ENCODE results near the gene MAEL. TPM values are rescaled to one million over a fixed set of nuclear protein-coding genes. Genes with fewer than 3 reads are reported as not detected.
"Not testable (repeated sequence)": the region's sequence is repeated elsewhere in the genome, so short reads cannot be mapped to it uniquely, and the experiment has no call there.

MAEL gene
- polyA plus RNA-seq, 3 donors: 0.12 TPM; not detected in 2

GRCh38 chr1:166974647-166975345 lies 14.3 kb upstream of the MAEL start:
- H3K27ac ChIP-seq (ENCODE audit: low read depth, low read length): no peak overlapping the region
- WGBS, 3 donors: 1 to 3% (median 1%) methylated on average over 17 of the region's 17 CpGs

GRCh38 chr1:166975361-166976129 lies 13.5 kb upstream of the MAEL start, which contains the start of gene ILDR2:
Gene ILDR2, minus strand, starts transcription at chr1:166975540. Its CDS starts 272 bp downstream, at chr1:166975268.
- WGBS, 3 donors: 0 to 1% (median 1%) methylated on average over 59 to 97 of the region's 97 CpGs
- no peak within 1 kb of the TSS for H3K27ac ChIP-seq (ENCODE audit: low read depth, low read length)

- 82 to 94% (median 87%) methylated on average over 2 of the region's 2 CpGs for WGBS, 3 donors
- no peak overlapping the region for H3K27ac ChIP-seq (ENCODE audit: low read depth, low read length)
Measured at GRCh38 chr1:166977951-166978350, 11.1 kb upstream of the MAEL start.

- WGBS, 3 donors: 38 to 47% (median 46%) methylated on average over 1 of the region's 1 CpG
- no peak overlapping the region for H3K27ac ChIP-seq (ENCODE audit: low read depth, low read length)
Measured at GRCh38 chr1:166978821-166979220, 10.3 kb upstream of the MAEL start.

GRCh38 chr1:166980383-166980782 lies 8.7 kb upstream of the MAEL start:
- no peak overlapping the region for H3K27ac ChIP-seq (ENCODE audit: low read depth, low read length)
- 62 to 79% (median 78%) methylated on average over 1 of the region's 1 CpG for WGBS, 3 donors

- WGBS, 3 donors: 84 to 91% (median 86%) methylated on average over 3 of the region's 3 CpGs
- no peak overlapping the region for H3K27ac ChIP-seq (ENCODE audit: low read depth, low read length)
Measured at GRCh38 chr1:166980818-166981217, 8.3 kb upstream of the MAEL start.

GRCh38 chr1:166981589-166981988 lies 7.5 kb upstream of the MAEL start:
- WGBS, 3 donors: 41 to 93% (median 88%) methylated on average over 1 of the region's 1 CpG
- no peak overlapping the region for H3K27ac ChIP-seq (ENCODE audit: low read depth, low read length)

- H3K27ac ChIP-seq (ENCODE audit: low read depth, low read length): no peak overlapping the region
- WGBS, 3 donors: 66 to 81% (median 79%) methylated on average over 1 of the region's 1 CpG
Measured at GRCh38 chr1:166999075-166999474, 10.0 kb downstream of the MAEL start.

- no peak overlapping the region for H3K27ac ChIP-seq (ENCODE audit: low read depth, low read length)
- WGBS, 3 donors: 54 to 60% (median 58%) methylated on average over 3 of the region's 3 CpGs
Measured at GRCh38 chr1:166999500-167000055, 10.5 kb downstream of the MAEL start.

GRCh38 chr1:167000546-167000945 lies 11.5 kb downstream of the MAEL start:
- H3K27ac ChIP-seq (ENCODE audit: low read depth, low read length): no peak overlapping the region
- 89 to 100% (median 99%) methylated on average over 1 of the region's 1 CpG for WGBS, 3 donors

- H3K27ac ChIP-seq (ENCODE audit: low read depth, low read length): no peak overlapping the region
- WGBS, 3 donors: 77 to 88% (median 78%) methylated on average over 2 of the region's 2 CpGs
Measured at GRCh38 chr1:167002354-167002753, 13.3 kb downstream of the MAEL start.

- 39 to 89% (median 71%) methylated on average over 2 of the region's 2 CpGs for WGBS, 3 donors
- H3K27ac ChIP-seq (ENCODE audit: low read depth, low read length): no peak overlapping the region
Measured at GRCh38 chr1:167003711-167004110, 14.6 kb downstream of the MAEL start.

GRCh38 chr1:167011560-167012191 lies 22.6 kb downstream of the MAEL start:
- H3K27ac ChIP-seq (ENCODE audit: low read depth, low read length): no peak overlapping the region
- WGBS, 3 donors: 86 to 91% (median 90%) methylated on average over 1 of the region's 1 CpG

- no peak overlapping the region for H3K27ac ChIP-seq (ENCODE audit: low read depth, low read length)
- WGBS, 3 donors: 53 to 75% (median 69%) methylated on average over 2 of the region's 2 CpGs
Measured at GRCh38 chr1:167012570-167012969, 23.5 kb downstream of the MAEL start.

- WGBS, 3 donors: 68 to 79% (median 70%) methylated on average over 8 of the region's 8 CpGs
- H3K27ac ChIP-seq (ENCODE audit: low read depth, low read length): no peak overlapping the region
Measured at GRCh38 chr1:167013108-167013929, 24.2 kb downstream of the MAEL start.

GRCh38 chr1:167016100-167016750 lies 27.1 kb downstream of the MAEL start:
- 34 to 66% (median 43%) methylated on average over 6 of the region's 6 CpGs for WGBS, 3 donors
- no peak overlapping the region for H3K27ac ChIP-seq (ENCODE audit: low read depth, low read length)

GRCh38 chr1:167022384-167022783 lies 33.3 kb downstream of the MAEL start:
- WGBS, 3 donors: 89 to 95% (median 94%) methylated on average over 1 of the region's 1 CpG
- no peak overlapping the region for H3K27ac ChIP-seq (ENCODE audit: low read depth, low read length)

- H3K27ac ChIP-seq (ENCODE audit: low read depth, low read length): not testable (repeated sequence)
- 93 to 95% (median 95%) methylated on average over 19 to 27 of the region's 27 CpGs for WGBS, 3 donors
Measured at GRCh38 chr1:167029553-167029952, 40.5 kb downstream of the MAEL start.

Measured in adipose tissue (tissue), 3 donors.